Measurements from ENCODE around the gene ICA1. TPM values are rescaled to one million over a fixed set of nuclear protein-coding genes. Genes with fewer than 3 reads are reported as not detected.

ICA1 gene
- total RNA-seq, 2 donors from 2014 or later = 38.3 to 62.5 TPM

GRCh38 chr7:8211725-8212096 lies 50.3 kb downstream of the ICA1 start:
- ATAC-seq = peak; percentile 53 to 68
- DNase-seq = no peak
- intact Hi-C loops (cut with DNase I) = loop anchor here (10.0 kb wide), 3 partner anchors 247 to 787 kb away; partner anchors contain the start of gene GLCCI1 (in 1 of the 2)

GRCh38 chr7:8210845-8211724 lies 50.9 kb downstream of the ICA1 start:
- ATAC-seq = peak in 1 of 2 donors; percentile 68
- no peak for DNase-seq
- intact Hi-C loops (cut with DNase I) = loop anchor here (10.0 kb wide), 3 partner anchors 246 to 786 kb away; partner anchors contain the start of gene GLCCI1 (in 1 of the 2)

- no peak for DNase-seq
- intact Hi-C loops (cut with DNase I) = no loop called here
- no peak for ATAC-seq
Observed at GRCh38 chr7:8209353-8209752, 52.6 kb downstream of the ICA1 start.

- intact Hi-C loops (cut with DNase I) = no loop called here
- ATAC-seq (no peak), DNase-seq (no peak)
Observed at GRCh38 chr7:8208816-8209215, 53.2 kb downstream of the ICA1 start.

GRCh38 chr7:8206956-8207355 lies 55.0 kb downstream of the ICA1 start:
- intact Hi-C loops (cut with DNase I) = no loop called here
- ATAC-seq (no peak), DNase-seq (no peak)

- DNase-seq (no peak), ATAC-seq (peak in 1 of 2 donors; percentile 38)
- intact Hi-C loops (cut with DNase I) = no loop called here
Observed at GRCh38 chr7:8205537-8205936, 56.4 kb downstream of the ICA1 start.

GRCh38 chr7:8205031-8205387 lies 57.0 kb downstream of the ICA1 start:
- no peak for DNase-seq
- intact Hi-C loops (cut with DNase I) = no loop called here
- ATAC-seq = no peak

GRCh38 chr7:8204339-8205030 lies 57.5 kb downstream of the ICA1 start:
- intact Hi-C loops (cut with DNase I) = no loop called here
- DNase-seq (no peak), ATAC-seq (no peak)

- no peak for DNase-seq
- intact Hi-C loops (cut with DNase I) = no loop called here
- peak; percentile 6 to 47 for ATAC-seq
Observed at GRCh38 chr7:8201846-8202441, 60.0 kb downstream of the ICA1 start.

GRCh38 chr7:8200717-8201116 lies 61.2 kb downstream of the ICA1 start:
- intact Hi-C loops (cut with DNase I) = no loop called here
- ATAC-seq = no peak
- DNase-seq = no peak

- ATAC-seq (no peak), DNase-seq (no peak)
- intact Hi-C loops (cut with DNase I) = no loop called here
Observed at GRCh38 chr7:8200316-8200715, 61.7 kb downstream of the ICA1 start.

- DNase-seq = no peak
- intact Hi-C loops (cut with DNase I) = no loop called here
- ATAC-seq = peak in 1 of 2 donors; percentile 30
Observed at GRCh38 chr7:8197994-8198698, 63.8 kb downstream of the ICA1 start.

- ATAC-seq (no peak), DNase-seq (no peak)
- intact Hi-C loops (cut with DNase I) = no loop called here
Observed at GRCh38 chr7:8192897-8193296, 69.1 kb downstream of the ICA1 start.

- DNase-seq = peak; percentile 38
- intact Hi-C loops (cut with DNase I) = no loop called here
- peak; percentile 72 to 78 for ATAC-seq
Observed at GRCh38 chr7:8190119-8190895, 71.7 kb downstream of the ICA1 start.

GRCh38 chr7:8189625-8190024 lies 72.3 kb downstream of the ICA1 start:
- DNase-seq (no peak), ATAC-seq (no peak)
- intact Hi-C loops (cut with DNase I) = no loop called here

- ATAC-seq (peak in 1 of 2 donors; percentile 19), DNase-seq (no peak)
- intact Hi-C loops (cut with DNase I) = no loop called here
Observed at GRCh38 chr7:8185926-8186683, 75.9 kb downstream of the ICA1 start.

GRCh38 chr7:8184221-8184620 lies 77.7 kb downstream of the ICA1 start:
- ATAC-seq (no peak), DNase-seq (no peak)
- intact Hi-C loops (cut with DNase I) = no loop called here

GRCh38 chr7:8179486-8179885 lies 82.5 kb downstream of the ICA1 start:
- DNase-seq (no peak), ATAC-seq (no peak)
- intact Hi-C loops (cut with DNase I) = no loop called here

Data from left cardiac atrium (tissue), 4 donors.